Stimulated activated CD8-positive, alpha-beta memory T cell treated with anti-CD3 and anti-CD28 coated beads, Interleukin-7, amount 100 ng/mL, for 4 hours (primary cell): ENCODE data around the gene COP1.
A peak's percentile ranks its signal among the peaks of the same experiment; 100 is the strongest.
"Not testable (repeated sequence)": the region's sequence is repeated elsewhere in the genome, so short reads cannot be mapped to it uniquely, and the experiment has no call there.

ENCODE experiments used
- DNase-seq, 2 donors: peaks; one replicate each; pipeline ENCODE4 v3.0.0-alpha.2; 2020; ENCODE audit warnings: low read depth in 2 of 2

Gene COP1

DNA sequence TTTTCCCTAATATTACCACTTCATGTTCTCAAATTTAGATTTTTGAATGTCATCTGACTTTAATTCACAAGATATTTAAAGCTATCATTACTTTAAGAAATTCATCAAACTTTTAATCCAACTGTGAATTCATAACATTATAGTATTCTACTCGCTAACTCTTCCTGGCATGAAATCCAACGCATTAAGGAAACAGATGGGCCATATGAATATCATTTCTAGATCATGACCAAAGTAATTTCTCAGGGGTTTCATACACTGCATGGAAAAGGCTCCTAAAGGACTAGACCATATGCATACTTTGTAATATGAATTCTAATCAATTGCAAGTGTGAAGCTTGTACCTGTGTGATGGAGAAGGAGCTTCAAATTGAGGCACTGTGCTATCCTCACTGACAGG lies 72.4 kb downstream of the COP1 start:
- DNase-seq, result no peak

- DNase-seq, result no peak
Measured at GRCh38 chr1:176122282-176122681, 84.8 kb downstream of the COP1 start.

DNA sequence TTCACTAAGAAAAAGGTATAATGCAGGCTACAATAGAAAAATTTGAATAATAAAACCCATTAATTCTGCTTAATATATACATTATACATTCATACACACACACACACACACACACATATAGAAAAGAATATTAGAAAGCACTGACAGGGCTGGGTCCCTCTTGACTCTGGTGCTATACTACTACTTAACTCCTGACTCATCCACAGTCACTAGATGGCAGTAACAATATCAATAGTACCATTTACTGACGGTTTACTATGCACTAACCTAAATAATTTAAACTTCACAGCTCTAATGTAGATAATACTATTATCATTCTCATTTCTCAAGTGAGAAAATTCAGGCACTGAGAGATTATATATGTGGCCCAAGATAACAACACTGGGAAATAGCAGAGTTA lies 87.5 kb downstream of the COP1 start:
- no peak for DNase-seq

GRCh38 chr1:176118985-176119384 lies 88.1 kb downstream of the COP1 start:
- no peak for DNase-seq

DNA sequence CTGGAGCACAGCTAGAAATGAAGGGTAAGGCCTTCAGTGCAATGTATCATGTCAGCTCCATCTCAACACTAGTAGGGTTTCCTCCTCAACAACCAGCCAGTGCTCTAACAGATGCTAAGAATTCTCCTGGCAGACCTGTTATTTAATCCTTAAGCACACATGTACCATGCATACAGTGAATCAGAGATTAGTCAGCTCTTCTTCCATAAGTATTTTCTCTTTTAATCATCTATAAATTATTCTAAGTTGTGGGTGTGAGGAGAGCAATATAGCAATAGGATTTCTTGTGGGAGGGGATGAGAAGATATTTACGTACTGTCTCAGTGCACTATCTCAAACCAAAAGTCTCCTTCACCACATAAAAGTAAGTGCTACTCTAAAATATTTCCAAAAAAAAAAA lies 95.3 kb downstream of the COP1 start:
- no peak for DNase-seq

- no peak for DNase-seq
Measured at GRCh38 chr1:176110203-176110602, 96.9 kb downstream of the COP1 start.

GRCh38 chr1:176102768-176103350 lies 104.2 kb downstream of the COP1 start:
- DNase-seq, result no peak

GRCh38 chr1:176101951-176102642 lies 105.0 kb downstream of the COP1 start:
- DNase-seq, result no peak

GRCh38 chr1:176098560-176098959 lies 108.5 kb downstream of the COP1 start:
- DNase-seq, result no peak

DNA sequence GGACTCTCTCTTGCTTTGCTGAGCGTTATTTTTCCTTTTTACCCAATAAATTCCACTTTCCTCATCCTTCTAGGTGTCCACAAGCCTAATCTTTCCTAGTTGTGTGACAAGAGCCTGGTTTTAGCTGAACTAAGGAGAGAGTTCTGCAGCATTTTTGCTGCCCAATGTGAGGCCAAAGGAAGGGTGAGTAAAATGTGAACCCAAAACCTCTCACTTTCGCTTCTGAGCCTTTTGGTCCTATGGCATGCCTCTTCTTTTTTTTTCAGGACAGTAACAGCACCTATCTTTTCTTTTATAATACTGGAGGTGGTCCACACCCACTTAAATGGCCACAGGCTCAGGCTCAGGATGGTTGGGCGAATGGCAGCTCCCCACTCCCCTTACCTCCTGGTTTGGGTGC lies 111.1 kb downstream of the COP1 start:
- DNase-seq, result no peak

GRCh38 chr1:176090766-176091165 lies 116.3 kb downstream of the COP1 start:
- no peak for DNase-seq

DNA sequence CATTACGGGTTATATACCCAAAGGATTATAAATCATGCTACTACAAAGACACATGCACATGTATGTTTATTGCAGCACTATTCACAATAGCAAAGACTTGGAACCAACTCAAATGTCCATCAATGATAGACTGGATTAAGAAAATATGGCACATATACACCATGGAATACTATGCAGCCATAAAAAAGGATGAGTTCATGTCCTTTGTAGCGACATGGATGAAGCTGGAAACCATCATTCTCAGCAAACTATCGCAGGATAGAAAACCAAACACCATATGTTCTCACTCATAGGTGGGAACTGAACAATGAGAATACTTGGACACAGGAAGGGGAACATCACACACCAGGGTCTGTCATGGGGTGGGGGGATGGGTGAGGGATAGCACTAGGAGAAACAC lies 119.3 kb downstream of the COP1 start:
- DNase-seq, result not testable (repeated sequence)

DNA sequence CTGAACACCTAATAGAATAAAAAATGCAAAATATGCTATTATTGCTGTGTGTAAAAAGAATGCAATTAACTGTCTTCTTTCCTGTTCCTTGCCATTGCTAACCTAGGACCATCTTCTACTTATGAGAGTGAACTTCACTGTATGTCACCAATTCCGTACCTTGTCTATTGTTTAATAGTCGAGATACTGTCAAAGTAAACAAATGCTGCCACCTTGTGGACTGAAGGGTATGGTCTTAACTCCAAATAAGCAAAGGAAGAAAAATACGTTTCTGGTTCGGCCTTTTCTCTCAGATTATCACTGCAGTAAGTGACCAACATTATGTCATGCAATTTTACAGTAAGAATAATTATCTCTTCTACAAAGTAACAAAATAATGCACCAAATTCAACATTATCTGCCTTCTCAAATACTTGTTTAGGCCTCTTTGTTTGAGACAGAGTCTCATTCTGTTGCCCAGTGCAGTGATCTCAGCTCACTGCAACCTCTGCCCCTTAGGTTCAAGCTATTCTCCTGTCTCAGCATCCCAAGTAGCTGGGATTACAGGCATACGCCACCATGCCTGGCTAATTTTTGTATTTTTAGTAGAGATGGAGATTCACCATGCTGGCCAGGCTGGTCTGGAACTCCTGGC lies 133.4 kb downstream of the COP1 start:
- peak in 1 of 2 donors; percentile 6 for DNase-seq

DNA sequence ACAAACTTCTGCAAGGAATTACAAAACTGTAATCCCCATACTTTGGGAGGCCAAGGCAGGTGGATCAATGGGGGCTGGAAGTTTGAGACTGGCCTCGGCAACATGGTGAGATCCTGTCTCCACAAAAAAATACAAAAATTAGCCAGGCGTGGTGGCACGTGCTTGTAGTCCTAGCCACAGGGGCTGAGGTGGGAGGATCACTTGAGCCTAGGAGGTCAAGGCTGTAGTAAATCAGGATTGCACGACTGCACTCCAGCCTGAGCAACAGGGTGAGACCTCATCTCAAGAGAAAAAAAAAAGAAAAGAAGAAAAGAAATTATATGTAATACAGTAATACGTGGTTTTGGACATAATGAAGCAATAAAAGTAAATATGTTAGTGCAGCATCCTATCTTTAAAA lies 138.2 kb downstream of the COP1 start:
- no peak for DNase-seq

DNA sequence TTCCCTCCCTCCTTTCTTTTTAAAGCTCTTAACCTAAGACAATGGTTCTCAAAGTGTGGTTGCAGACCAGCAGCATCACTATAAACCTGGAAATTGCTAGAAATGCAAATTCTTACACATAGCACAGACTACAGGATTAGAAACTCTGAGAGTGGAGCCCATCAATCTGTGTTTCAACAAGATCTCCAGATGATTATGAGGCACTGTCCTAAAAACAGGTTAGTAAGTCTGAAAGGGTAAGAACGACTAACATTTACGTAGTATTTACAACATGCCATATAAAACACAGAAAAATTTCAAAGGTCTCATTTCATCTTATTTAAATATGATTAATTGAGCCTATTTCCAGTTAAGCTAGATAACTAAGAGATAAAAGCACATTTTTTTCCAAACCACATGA lies 138.8 kb downstream of the COP1 start:
- no peak for DNase-seq

DNA sequence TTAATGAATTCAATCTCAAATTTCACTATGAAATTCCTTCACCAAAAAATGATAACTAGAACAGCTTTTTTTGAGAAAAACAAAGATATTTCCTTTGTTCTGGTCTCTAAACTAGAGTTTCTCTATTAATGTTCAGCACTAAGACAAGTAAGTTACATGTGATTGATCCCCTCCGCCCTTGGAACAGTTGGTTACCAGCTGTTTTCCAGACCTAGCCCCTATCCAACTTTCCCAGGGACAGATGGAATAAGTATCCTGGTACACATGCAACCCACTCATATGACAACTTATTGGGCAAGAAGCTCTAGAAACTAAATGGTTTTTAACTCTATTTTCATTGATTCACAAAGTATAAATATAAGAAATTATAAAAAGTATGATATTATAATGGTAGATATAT lies 140.4 kb downstream of the COP1 start:
- DNase-seq, result no peak

DNA sequence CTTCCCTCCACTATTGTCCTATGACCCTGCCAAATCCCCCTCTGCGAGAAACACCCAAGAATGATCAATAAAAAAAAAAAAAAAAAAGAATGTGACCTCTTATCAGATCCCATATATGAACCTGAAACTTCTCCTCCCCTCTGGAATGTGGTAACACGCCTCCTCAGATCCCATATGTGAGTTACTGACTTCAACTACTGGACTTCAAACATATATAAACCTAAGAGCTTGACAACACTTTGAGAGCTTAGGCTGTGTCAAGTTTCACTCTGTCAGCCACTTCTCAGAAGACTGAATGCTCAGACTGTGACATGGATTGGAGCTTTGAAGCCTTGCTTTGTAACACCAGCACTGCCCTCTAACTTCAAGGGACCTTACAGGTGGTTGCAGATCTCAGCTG lies 148.4 kb downstream of the COP1 start:
- no peak for DNase-seq

- no peak for DNase-seq
Measured at GRCh38 chr1:176056312-176056711, 150.8 kb downstream of the COP1 start.

DNA sequence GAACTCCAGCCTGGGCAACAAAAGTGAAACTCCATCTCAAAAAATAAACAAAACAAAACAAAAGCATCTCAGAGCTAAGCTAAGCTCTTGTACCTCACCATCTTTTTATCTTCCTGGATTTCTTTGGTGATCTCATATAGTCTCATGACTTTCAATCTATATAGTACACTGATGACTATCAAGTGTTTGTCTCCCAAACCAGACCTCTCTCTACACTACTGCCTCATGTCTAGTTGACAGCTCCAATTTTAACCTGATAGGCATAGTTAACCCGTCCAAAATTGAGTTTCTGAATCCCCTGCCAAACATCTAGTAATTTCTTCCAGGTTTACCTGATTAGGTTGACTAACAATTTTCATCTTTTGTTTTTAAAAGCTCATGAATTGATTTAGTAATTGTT lies 151.7 kb downstream of the COP1 start:
- no peak for DNase-seq

DNA sequence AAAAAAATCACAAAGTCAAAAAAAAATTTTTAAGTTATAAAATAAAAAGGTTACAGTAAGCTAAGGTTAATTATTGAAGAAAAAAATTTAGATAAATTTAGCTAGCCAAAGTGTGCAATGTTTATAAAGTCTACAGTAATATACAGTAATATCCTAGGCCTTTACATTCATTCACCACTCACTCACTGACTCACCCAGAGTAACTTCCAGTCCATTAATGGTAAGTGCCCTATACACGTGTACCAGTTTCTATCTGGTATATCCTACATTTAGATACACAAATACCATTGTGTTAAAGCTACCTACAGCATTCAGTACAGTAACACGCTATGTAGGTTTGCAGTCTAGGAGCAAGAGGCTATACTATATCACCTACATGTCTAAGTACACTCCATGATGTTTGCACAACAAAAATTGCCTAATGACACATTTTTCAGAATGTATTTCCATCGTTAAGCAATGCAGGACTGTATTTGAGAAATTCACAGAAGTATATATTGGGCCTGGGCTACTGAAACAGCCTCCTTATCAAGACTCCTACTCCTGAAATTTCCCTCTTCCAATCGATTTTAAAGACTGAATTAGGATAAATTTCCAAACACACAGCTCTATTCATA lies 155.1 kb downstream of the COP1 start:
- DNase-seq, result no peak

DNA sequence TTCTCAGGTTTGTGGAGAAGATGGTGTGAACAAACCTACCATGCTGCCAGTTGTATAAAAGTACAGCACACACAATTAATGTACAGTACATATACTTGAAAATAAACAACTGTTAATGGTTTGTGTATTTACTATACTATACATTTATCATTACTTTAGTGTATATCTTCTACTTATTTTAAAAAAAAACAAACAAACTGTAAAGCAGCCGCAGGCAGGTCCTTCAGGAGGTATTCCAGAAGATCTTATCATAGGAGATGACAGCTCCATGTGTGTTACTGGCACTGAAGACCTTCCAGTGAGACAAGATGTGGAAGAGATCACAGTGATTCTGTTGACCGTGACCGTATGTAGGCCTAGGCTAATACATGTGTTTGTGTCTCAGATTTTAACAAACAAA lies 155.7 kb downstream of the COP1 start:
- DNase-seq, result no peak

DNA sequence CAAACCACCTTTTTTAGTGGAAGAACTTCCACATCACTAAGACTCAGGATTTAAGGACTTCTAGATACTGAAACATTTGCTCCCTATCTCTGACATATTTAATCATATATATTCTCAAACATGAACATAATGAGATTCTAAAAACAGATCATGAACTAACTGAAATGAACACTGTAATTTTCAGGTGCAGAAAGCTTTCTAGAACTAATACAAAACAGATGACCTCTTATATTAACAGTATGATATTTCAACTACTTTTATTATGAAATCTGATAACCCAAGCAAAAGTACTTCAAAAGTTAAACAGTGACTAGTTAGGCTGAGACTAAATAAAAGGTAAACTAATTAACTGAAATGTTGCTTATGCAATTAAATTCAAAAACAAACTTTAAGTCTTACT lies 157.5 kb downstream of the COP1 start:
- no peak for DNase-seq

GRCh38 chr1:176046926-176047325 lies 160.2 kb downstream of the COP1 start:
- no peak for DNase-seq
